ENCODE data around the gene C12orf56. TPM values are rescaled to one million over a fixed set of nuclear protein-coding genes. Genes with fewer than 3 reads are reported as not detected.

C12orf56 gene
- polyA plus RNA-seq, 1 experiment = 0.22 TPM

DNA sequence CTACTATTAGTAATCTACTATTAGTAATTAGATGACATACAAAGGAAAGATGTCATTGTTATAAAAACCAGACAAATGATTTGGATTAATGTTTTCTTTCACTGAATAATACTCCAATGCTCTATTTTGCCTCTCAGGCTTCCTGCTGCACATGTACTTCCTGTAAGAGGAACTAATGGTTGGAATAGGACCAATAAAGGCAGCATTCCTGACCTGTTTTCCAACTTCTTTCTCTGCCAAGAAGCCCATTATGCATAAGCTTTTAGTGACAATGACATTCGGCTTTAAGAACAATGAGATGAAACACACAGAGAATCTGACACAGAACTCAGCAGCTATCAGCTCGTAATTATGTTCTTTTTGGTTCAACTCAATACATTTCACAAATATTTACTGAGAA, 5.2 kb upstream of the C12orf56 start:
- Histone ChIP-seq H3K27me3 (ENCODE audit: control insufficient read depth, insufficient read depth, low read length) (no peaks in the 10 kb centered on the region), H3K27ac (ENCODE audit: low read depth, low read length) (no peak overlapping the region), H3K4me3 (ENCODE audit: low read depth, low read length) (no peak overlapping the region), H3K9me3 (ENCODE audit: control insufficient read depth, insufficient read depth, low read length) (no peaks in the 10 kb centered on the region)
- TF ChIP-seq, protein P1, sequence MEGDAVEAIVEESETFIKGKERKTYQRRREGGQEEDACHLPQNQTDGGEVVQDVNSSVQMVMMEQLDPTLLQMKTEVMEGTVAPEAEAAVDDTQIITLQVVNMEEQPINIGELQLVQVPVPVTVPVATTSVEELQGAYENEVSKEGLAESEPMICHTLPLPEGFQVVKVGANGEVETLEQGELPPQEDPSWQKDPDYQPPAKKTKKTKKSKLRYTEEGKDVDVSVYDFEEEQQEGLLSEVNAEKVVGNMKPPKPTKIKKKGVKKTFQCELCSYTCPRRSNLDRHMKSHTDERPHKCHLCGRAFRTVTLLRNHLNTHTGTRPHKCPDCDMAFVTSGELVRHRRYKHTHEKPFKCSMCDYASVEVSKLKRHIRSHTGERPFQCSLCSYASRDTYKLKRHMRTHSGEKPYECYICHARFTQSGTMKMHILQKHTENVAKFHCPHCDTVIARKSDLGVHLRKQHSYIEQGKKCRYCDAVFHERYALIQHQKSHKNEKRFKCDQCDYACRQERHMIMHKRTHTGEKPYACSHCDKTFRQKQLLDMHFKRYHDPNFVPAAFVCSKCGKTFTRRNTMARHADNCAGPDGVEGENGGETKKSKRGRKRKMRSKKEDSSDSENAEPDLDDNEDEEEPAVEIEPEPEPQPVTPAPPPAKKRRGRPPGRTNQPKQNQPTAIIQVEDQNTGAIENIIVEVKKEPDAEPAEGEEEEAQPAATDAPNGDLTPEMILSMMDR (IDR thresholded peaks at IDR 0.05; ENCODE audit: low read depth, low read length) = no peak
- DNase-seq (ENCODE audit: low read depth, low spot score) = no peak
- ChIA-PET POLR2A (no interaction called here), CTCF (no interaction called here)

- DNase-seq (ENCODE audit: low read depth, low spot score) = peak; percentile 10
- TF ChIP-seq, protein P1 (IDR thresholded peaks at IDR 0.05; ENCODE audit: low read depth, low read length) = peak; percentile 45
- Histone ChIP-seq H3K4me3 (ENCODE audit: low read depth, low read length) (no peak overlapping the region), H3K27ac (ENCODE audit: low read depth, low read length) (no peak overlapping the region), H3K27me3 (ENCODE audit: control insufficient read depth, insufficient read depth, low read length) (no peaks in the 10 kb centered on the region), H3K9me3 (ENCODE audit: control insufficient read depth, insufficient read depth, low read length) (no peaks in the 10 kb centered on the region; the same call in 1 of the 2 replicates)
- CTCF ChIA-PET = interaction anchor here (0.7 kb wide), 1 partner anchor 566 kb away, joined by 4 read pairs; no protein-coding TSS in a partner anchor
- POLR2A ChIA-PET = no interaction called here
These were observed 1.7 kb upstream of the C12orf56 start for GRCh38 chr12:64392221-64392620.

GRCh38 chr12:64389154-64389553, 1.4 kb downstream of the C12orf56 start:
- no peak for DNase-seq (ENCODE audit: low read depth, low spot score)
- ChIA-PET CTCF (interaction anchor here (2.1 kb wide), 1 partner anchor 563 kb away, joined by 9 read pairs; no protein-coding TSS in a partner anchor), POLR2A (no interaction called here)
- Histone ChIP-seq H3K27ac (ENCODE audit: low read depth, low read length) (no peak overlapping the region), H3K27me3 (ENCODE audit: control insufficient read depth, insufficient read depth, low read length) (no peaks in the 10 kb centered on the region), H3K4me3 (ENCODE audit: low read depth, low read length) (no peak overlapping the region), H3K9me3 (ENCODE audit: control insufficient read depth, insufficient read depth, low read length) (no peaks in the 10 kb centered on the region; the same call in 1 of the 2 replicates)
- TF ChIP-seq, protein P1 (IDR thresholded peaks at IDR 0.05; ENCODE audit: low read depth, low read length) = no peak

DNA sequence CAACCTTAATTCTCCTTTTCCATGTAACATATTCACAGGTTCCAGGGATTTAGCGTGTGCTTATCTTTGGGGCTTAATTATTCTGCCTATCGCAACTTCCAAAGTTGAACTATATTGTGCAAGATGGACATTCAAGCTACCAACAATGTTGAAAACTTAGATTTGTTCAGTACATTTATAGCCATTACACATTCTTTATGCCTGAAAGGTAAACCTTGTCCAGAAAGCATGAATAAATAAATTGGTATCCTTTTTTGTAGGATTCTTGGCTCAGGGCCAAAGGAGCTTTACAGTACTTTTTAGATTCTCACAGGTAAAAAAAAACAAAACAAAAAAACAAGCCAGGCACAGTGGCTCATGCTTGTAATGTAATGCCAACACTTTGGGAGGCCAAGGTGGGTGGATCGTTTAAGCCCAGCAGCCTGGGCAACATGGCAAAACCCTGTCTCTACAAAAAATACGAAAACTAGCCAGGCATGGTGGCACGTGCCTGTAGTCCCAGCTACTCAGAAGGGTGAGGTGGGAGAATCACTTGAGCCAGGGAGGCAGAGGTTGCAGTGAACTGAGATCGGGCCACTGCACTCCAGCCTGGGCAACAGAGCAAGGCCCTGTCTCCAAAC, 3.3 kb downstream of the C12orf56 start:
- CTCF ChIA-PET = no interaction called here
- Histone ChIP-seq H3K9me3 (ENCODE audit: control insufficient read depth, insufficient read depth, low read length) (no peaks in the 10 kb centered on the region; the same call in 1 of the 2 replicates), H3K27me3 (ENCODE audit: control insufficient read depth, insufficient read depth, low read length) (no peaks in the 10 kb centered on the region), H3K4me3 (ENCODE audit: low read depth, low read length) (no peak overlapping the region), H3K27ac (ENCODE audit: low read depth, low read length) (no peak overlapping the region)
- POLR2A ChIA-PET = interaction anchor here (0.7 kb wide), 1 partner anchor 111 kb away, joined by 3 read pairs; no protein-coding TSS in a partner anchor
- TF ChIP-seq, protein P1 (IDR thresholded peaks at IDR 0.05; ENCODE audit: low read depth, low read length) = no peak
- DNase-seq (ENCODE audit: low read depth, low spot score) = no peak

DNA sequence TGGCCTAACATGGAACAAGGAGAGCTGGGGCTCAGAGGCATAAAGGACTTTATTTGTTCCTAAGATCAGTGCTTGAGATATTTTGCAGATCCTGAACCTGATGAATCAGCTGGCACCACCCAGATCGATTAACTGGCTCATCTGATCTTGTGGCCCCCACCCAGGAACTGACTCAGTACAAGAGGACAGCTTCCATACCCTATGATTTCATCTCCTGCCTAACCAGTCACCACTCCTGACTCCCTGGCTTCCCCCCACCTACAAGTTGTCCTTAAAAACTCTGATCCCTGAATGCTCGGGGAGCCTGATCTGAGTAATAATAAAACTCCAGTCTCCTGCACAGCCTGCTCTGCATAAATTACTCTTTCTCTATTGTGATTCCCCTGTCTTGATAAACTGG, 5.1 kb downstream of the C12orf56 start:
- POLR2A ChIA-PET = no interaction called here
- CTCF ChIA-PET = no interaction called here
- TF ChIP-seq, protein P1 (IDR thresholded peaks at IDR 0.05; ENCODE audit: low read depth, low read length) = no peak
- Histone ChIP-seq H3K27ac (ENCODE audit: low read depth, low read length) (no peak overlapping the region), H3K27me3 (ENCODE audit: control insufficient read depth, insufficient read depth, low read length) (no peaks in the 10 kb centered on the region), H3K4me3 (ENCODE audit: low read depth, low read length) (no peak overlapping the region), H3K9me3 (ENCODE audit: control insufficient read depth, insufficient read depth, low read length) (no peaks in the 10 kb centered on the region; the same call in 1 of the 2 replicates)
- DNase-seq (ENCODE audit: low read depth, low spot score) = no peak

Data from AG04450 (cell line).